ENCODE results near the gene MRGPRD.

DNA sequence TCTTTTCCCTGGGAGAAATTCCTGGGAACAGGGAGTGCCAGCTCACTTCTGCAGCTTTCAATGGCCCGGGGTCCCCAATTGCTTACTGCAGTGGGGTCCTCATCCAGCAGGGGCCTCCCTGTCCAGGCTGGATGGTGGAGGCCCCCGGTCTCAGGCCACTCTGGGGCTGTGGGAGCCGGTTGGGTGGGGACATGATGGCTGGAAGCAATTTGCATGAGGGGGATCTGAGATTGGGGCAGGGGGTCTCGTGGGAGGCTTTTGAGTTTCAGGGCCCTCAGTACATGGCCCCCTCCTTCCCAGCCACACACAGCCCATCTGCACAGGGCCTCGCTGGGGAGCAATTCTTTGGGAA, 25.2 kb downstream of the MRGPRD start:
- no peak for TF ChIP-seq BACH1 (IDR thresholded peaks at IDR 0.05; ENCODE audit: low read length)
- no peak for TF ChIP-seq KDM4A (IDR thresholded peaks at IDR 0.05; ENCODE audit: low read depth, low read length, severe bottlenecking)
- TF ChIP-seq CTCF (IDR thresholded peaks at IDR 0.05; ENCODE audit: control extremely low read depth in 1 of 3, insufficient read depth in 1 of 3, low read depth in 1 of 3, low read length in 3 of 3): peak in 2 of 3 experiments; percentile 15 to 24; a peak in 2 of 4 replicates
- no peak for TF ChIP-seq KDM1A (IDR thresholded peaks at IDR 0.05; ENCODE audit: borderline replicate concordance, low read length)
- no peak for TF ChIP-seq CHD2 (IDR thresholded peaks at IDR 0.05; ENCODE audit: low read length)

All from H1 (cell line).